H1 (cell line): ENCODE measurements around the gene TBKBP1. TPM values are rescaled to one million over a fixed set of nuclear protein-coding genes. Genes with fewer than 3 reads are reported as not detected.

Experiments
- CTCF ChIA-PET: fragments of 300-600 bp; sonication (Branson Sonifier 250); formaldehyde crosslinking; loops from one replicate; lab custom pipeline; 2021; ENCODE audit not compliant: partially characterized antibody; lab: Charles Lee
- POLR2A ChIA-PET: fragments of 300-600 bp; sonication (Branson Sonifier 250); formaldehyde crosslinking; loops from one replicate; lab custom pipeline; 2021; ENCODE audit warnings: inconsistent platforms; ENCODE audit not compliant: partially characterized antibody; lab: Charles Lee
- DNase-seq, 2 experiments: peaks; one replicate each; pipeline versions ENCODE4 v3.0.0 to v3.0.0-alpha.2; 2010 to 2022; ENCODE audit warnings: low spot score in 2 of 2, low read depth in 1 of 2, mixed read lengths in 1 of 2
- FAIRE-seq: peaks from 2 replicates; lab custom pipeline; 2011; peaks lifted over from hg19 to GRCh38; lab: Jason Lieb, UNC
- H2AFZ ChIP-seq: 2 replicates; pipeline ENCODE4 v1.8.1; 2012; ENCODE audit warnings: low read length, inconsistent platforms
- H2AK5ac ChIP-seq: 2 replicates; pipeline ENCODE4 v1.6.1; 2013; ENCODE audit warnings: low read depth, low read length
- H2BK120ac ChIP-seq: replicated peaks from 2 replicates; pipeline ENCODE3; 2013; ENCODE audit warnings: low read depth, low read length, inconsistent platforms
- H2BK12ac ChIP-seq: 2 replicates; pipeline ENCODE4 v1.6.1; 2013; ENCODE audit warnings: low read depth, low read length
- H2BK15ac ChIP-seq: 2 replicates; pipeline ENCODE4 v1.6.1; 2013; ENCODE audit warnings: low read length
- H2BK20ac ChIP-seq: 2 replicates; pipeline ENCODE4 v1.6.1; 2013; ENCODE audit warnings: low read length
- H2BK5ac ChIP-seq: 2 replicates; pipeline ENCODE4 v1.6.1; 2013; ENCODE audit warnings: low read depth, low read length
- H3K14ac ChIP-seq: 2 replicates; pipeline ENCODE4 v1.6.1; 2013; ENCODE audit warnings: inconsistent platforms; ENCODE audit not compliant: insufficient read length
- H3K18ac ChIP-seq: 2 replicates; pipeline ENCODE4 v1.6.1; 2013; ENCODE audit warnings: low read length; ENCODE audit errors: extremely low read depth
- H3K23ac ChIP-seq: 2 replicates; pipeline ENCODE4 v1.6.1; 2013; ENCODE audit warnings: inconsistent platforms; ENCODE audit not compliant: insufficient read length
- H3K23me2 ChIP-seq: 2 replicates; pipeline ENCODE4 v1.6.1; 2013; ENCODE audit warnings: low read depth, low read length
- H3K27ac ChIP-seq: 2 replicates; pipeline ENCODE4 v1.6.1; 2011; ENCODE audit warnings: low read depth, low read length, inconsistent platforms
- H3K27me3 ChIP-seq, 4 experiments: replicated peaks in 1 of 4; 1 replicate in 1 of 4; 2 replicates in 3 of 4; pipeline versions ENCODE4 v1.6.1 to v1.8.1; 2011 to 2013; ENCODE audit warnings: low read length in 3 of 4, mild to moderate bottlenecking in 3 of 4, inconsistent platforms in 2 of 4, mixed read lengths in 2 of 4, moderate library complexity in 1 of 4; ENCODE audit not compliant: control insufficient read depth in 3 of 4, insufficient read depth in 3 of 4; ENCODE audit errors: extremely low read depth in 1 of 4
- H3K36me3 ChIP-seq, 4 experiments: 2 replicates each; pipeline versions ENCODE4 v1.6.1 to v1.8.1; 2011 to 2013; ENCODE audit warnings: mild to moderate bottlenecking in 4 of 4, low read length in 3 of 4, moderate library complexity in 2 of 4, control low read depth in 1 of 4, inconsistent platforms in 1 of 4; ENCODE audit not compliant: insufficient read depth in 4 of 4, control insufficient read depth in 2 of 4
- H3K4ac ChIP-seq: replicated peaks from 2 replicates; pipeline ENCODE3; 2013; ENCODE audit warnings: low read length, low read depth, mixed read lengths, inconsistent platforms; ENCODE audit not compliant: insufficient read length
- H3K4me1 ChIP-seq, 4 experiments: replicated peaks in 1 of 4; 1 replicate in 1 of 4; 2 replicates in 3 of 4; pipeline versions ENCODE4 v1.6.1 to v1.8.1; 2011 to 2013; ENCODE audit warnings: low read length in 3 of 4, inconsistent platforms in 2 of 4, mixed read lengths in 1 of 4; ENCODE audit not compliant: insufficient read depth in 4 of 4, control insufficient read depth in 3 of 4
- H3K4me2 ChIP-seq, 2 experiments: 2 replicates each; pipeline versions ENCODE4 v1.6.1 to v1.8.1; 2011 to 2013; ENCODE audit warnings: low read depth in 2 of 2, low read length in 2 of 2, control low read depth in 1 of 2, inconsistent platforms in 1 of 2, mild to moderate bottlenecking in 1 of 2; ENCODE audit not compliant: insufficient read depth in 1 of 2
- H3K4me3 ChIP-seq, 4 experiments: fragments of 200-600, 300-600 bp in 1 of 4; sonication (generic), shearing (Covaris generic), sonication (Bioruptor Twin) in 1 of 4; 2 replicates each; pipeline versions ENCODE4 v1.5.1 to v1.8.1; 2011 to 2016; ENCODE audit warnings: low read length in 4 of 4, low read depth in 3 of 4, control low read depth in 2 of 4, inconsistent platforms in 2 of 4, mild to moderate bottlenecking in 2 of 4, mixed read lengths in 1 of 4, moderate library complexity in 1 of 4; ENCODE audit not compliant: insufficient read depth in 2 of 4; ENCODE audit errors: extremely low read depth in 1 of 4
- H3K56ac ChIP-seq: replicated peaks from 2 replicates; pipeline ENCODE3; 2013; ENCODE audit warnings: low read depth, mild to moderate bottlenecking, mixed read lengths, low read length, inconsistent platforms; ENCODE audit not compliant: insufficient read length
- H3K79me1 ChIP-seq: 2 replicates; pipeline ENCODE4 v1.6.1; 2013; ENCODE audit warnings: low read depth, low read length, control low read depth
- H3K79me2 ChIP-seq, 2 experiments: 2 replicates each; pipeline versions ENCODE4 v1.6.1 to v1.8.1; 2012 to 2013; ENCODE audit warnings: low read length in 2 of 2, mild to moderate bottlenecking in 2 of 2, inconsistent platforms in 1 of 2; ENCODE audit not compliant: insufficient read depth in 2 of 2, control insufficient read depth in 1 of 2
- H3K9ac ChIP-seq, 4 experiments: replicated peaks in 1 of 4; 1 replicate in 1 of 4; 2 replicates in 3 of 4; pipeline versions ENCODE4 v1.6.1 to v1.8.1; 2011 to 2013; ENCODE audit warnings: low read depth in 3 of 4, low read length in 3 of 4, control low read depth in 2 of 4, mild to moderate bottlenecking in 2 of 4, moderate library complexity in 2 of 4, inconsistent platforms in 1 of 4; ENCODE audit errors: extremely low read depth in 1 of 4
- H3K9me3 ChIP-seq, 2 experiments: 2 replicates each; pipeline versions ENCODE4 v1.6.1 to v1.8.1; 2012 to 2013; ENCODE audit warnings: mild to moderate bottlenecking in 2 of 2, moderate library complexity in 2 of 2, control low read depth in 1 of 2, inconsistent platforms in 1 of 2, low read depth in 1 of 2, low read length in 1 of 2, mixed read lengths in 1 of 2; ENCODE audit not compliant: insufficient read depth in 2 of 2
- H4K20me1 ChIP-seq, 2 experiments: replicated peaks in 1 of 2; 2 replicates each; pipeline versions ENCODE3 to v1.8.1; 2011 to 2013; ENCODE audit warnings: inconsistent platforms in 2 of 2, low read length in 2 of 2, mild to moderate bottlenecking in 1 of 2; ENCODE audit not compliant: insufficient read depth in 2 of 2, control insufficient read depth in 1 of 2
- H4K5ac ChIP-seq: 2 replicates; pipeline ENCODE4 v1.6.1; 2013; ENCODE audit warnings: low read length, low read depth, mixed read lengths, inconsistent platforms; ENCODE audit not compliant: insufficient read length
- H4K8ac ChIP-seq: 2 replicates; pipeline ENCODE4 v1.8.0; 2013; ENCODE audit warnings: mild to moderate bottlenecking, moderate library complexity, low read length, inconsistent platforms; ENCODE audit not compliant: insufficient read depth; ENCODE audit errors: extremely low read depth
- H4K91ac ChIP-seq: replicated peaks from 2 replicates; pipeline ENCODE3; 2013; ENCODE audit warnings: low read length, mixed read lengths, inconsistent platforms; ENCODE audit not compliant: insufficient read length
- CBX8 ChIP-seq: fragments of 300-800, 300-1000 bp; sonication (generic); IDR thresholded peaks from 2 replicates; pipeline ENCODE4 v1.7.1; 2016; ENCODE audit warnings: low read depth, low read length, borderline replicate concordance
- CREB1 ChIP-seq: IDR thresholded peaks from 2 replicates; pipeline ENCODE4 v1.6.1; 2012; ENCODE audit warnings: inconsistent platforms
- EGR1 ChIP-seq: IDR thresholded peaks from 2 replicates; pipeline ENCODE4 v1.6.1; 2011; ENCODE audit warnings: low read depth, low read length, borderline replicate concordance
- NRF1 ChIP-seq: IDR thresholded peaks from 2 replicates; pipeline ENCODE4 v1.6.1; 2011; ENCODE audit warnings: mild to moderate bottlenecking, low read depth, low read length, improper control_type of control experiment
- PHF8 ChIP-seq: fragments of 200-600 bp; sonication (generic); conservative IDR thresholded peaks from 2 replicates; pipeline ENCODE4 v1.7.1; 2012; ENCODE audit warnings: low read depth, mild to moderate bottlenecking, inconsistent platforms, low read length, moderate library complexity
- SIX5 ChIP-seq: IDR thresholded peaks from 2 replicates; pipeline ENCODE4 v1.6.1; 2011; ENCODE audit warnings: mild to moderate bottlenecking, low read depth, low read length
- ZNF274 ChIP-seq: IDR thresholded peaks from 2 replicates; pipeline ENCODE4 v1.7.0; 2012; ENCODE audit warnings: low read length, borderline replicate concordance; ENCODE audit errors: extremely low read depth
- WGBS, 2 experiments: shearing (Covaris generic) in 1 of 2; methylation state at CpG; one replicate each; pipeline versions ENCODE4 v1.1.6 to v1.1.7; 2013 to 2015; ENCODE audit warnings: low lambda C conversion rate in 2 of 2, mixed read lengths in 2 of 2, inconsistent platforms in 1 of 2, low coverage in 1 of 2, missing lambda C conversion rate in 1 of 2; ENCODE audit not compliant: insufficient replicate concordance in 2 of 2, insufficient coverage in 1 of 2, insufficient read length in 1 of 2; ENCODE audit errors: extremely low coverage in 1 of 2, missing lambda C conversion rate in 1 of 2; 5-methylcytosine and 5-hydroxymethylcytosine counted together
- polyA plus RNA-seq, 7 experiments: library from polyadenylated mRNA; depleted of rRNA in 3 of 7; stranded (reverse) in 5 of 7; unstranded in 2 of 7; fragments of >200 nt in 5 of 7; fragments of 200-250 nt in 2 of 7; gene quantifications; 1 replicate in 5 of 7; 2 replicates in 1 of 7; 4 replicates in 1 of 7; pipeline versions ENCODE4 v1.2.1 to v1.2.3, GENCODE V29; 2011 to 2013; ENCODE audit warnings: missing spikeins in 2 of 7, mixed read lengths in 2 of 7
- total RNA-seq: library from RNA; stranded (reverse); fragmentation: NEBNext Ultra II Directional; extraction: Animal tissue kit (Norgen Biotek cat#: 25700); gene quantifications from 2 replicates; pipeline ENCODE4 v1.2.1, GENCODE V29; 2021

Gene TBKBP1
- total and polyA plus RNA-seq, 2 of the 8 experiments (the other 6 are each of a cell fraction or from before 2014, with no cell fraction given), result 6.3 to 15.1 TPM

DNA sequence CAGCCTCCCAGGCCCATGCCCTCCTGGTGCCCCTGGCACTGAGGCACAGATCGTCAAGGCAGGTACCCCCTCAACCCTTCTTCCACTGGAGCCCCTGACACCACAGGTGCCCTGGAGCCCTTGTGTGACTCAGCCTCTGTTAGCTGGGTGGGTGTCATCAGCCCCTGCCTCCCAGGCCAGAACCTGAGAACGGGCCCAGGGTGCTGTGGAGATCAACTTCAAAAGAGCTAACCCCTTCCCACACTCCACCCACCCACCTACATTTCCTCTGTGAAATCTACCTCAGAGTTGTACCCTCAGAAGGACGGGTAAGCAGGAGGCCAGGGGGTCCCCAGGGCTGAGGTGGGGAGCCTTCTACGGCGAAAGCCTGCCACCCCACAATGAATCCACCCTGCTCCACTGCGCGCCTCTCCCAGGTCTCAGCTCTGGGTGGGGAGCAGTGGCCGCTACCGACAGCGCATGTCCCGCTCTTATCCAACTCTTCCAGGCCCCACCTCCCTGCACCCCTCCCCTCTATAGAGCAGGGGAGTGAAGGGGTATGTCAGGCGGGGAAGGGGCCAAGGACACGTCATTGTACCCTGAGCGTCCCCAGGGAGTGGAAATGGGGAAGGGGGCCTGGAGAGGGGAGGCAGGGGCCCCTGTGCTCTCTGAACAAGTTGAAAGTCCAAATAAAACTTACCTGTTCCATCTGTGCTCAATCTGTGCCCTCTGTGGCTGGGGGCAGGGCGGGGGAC is 17.6 kb downstream of the TBKBP1 start:
- no peak overlapping the region; a peak in 1 of 7 replicates for H3K9ac ChIP-seq
- no peak for FAIRE-seq
- no peak for TF ChIP-seq PHF8
- no peak for TF ChIP-seq CBX8
- TF ChIP-seq ZNF274, result no peak
- no peak for TF ChIP-seq NRF1
- TF ChIP-seq CREB1, result no peak
- no peak for TF ChIP-seq EGR1
- TF ChIP-seq SIX5, result no peak

More for the DNA sequence above, 17.6 kb downstream of the TBKBP1 start:
- Histone ChIP-seq H3K23ac (no peak overlapping the region), H2BK120ac (no peak overlapping the region), H3K56ac (no peak overlapping the region), H3K27ac (no peak overlapping the region), H3K4ac (no peak overlapping the region), H4K5ac (no peak overlapping the region), H3K14ac (no peak overlapping the region), H3K4me3 (no peak overlapping the region), H3K4me2 (no peak overlapping the region), H2BK12ac (no peak overlapping the region), H3K23me2 (peaks cover 2% of the 10 kb centered on the region; the same call in 1 of the 2 replicates), H3K9me3 (no peaks in the 10 kb centered on the region), H2AK5ac (no peak overlapping the region), H4K91ac (no peak overlapping the region), H3K4me1 (peaks cover 0 to 14% (median 6%) of the 10 kb centered on the region in 4 experiments; a peak in 6 of 7 replicates), H3K27me3 (peaks cover 0 to 19% (median 5%) of the 10 kb centered on the region in 4 experiments; a peak in 4 of 7 replicates), H4K20me1 (no peaks in the 10 kb centered on the region), H4K8ac (no peak overlapping the region), H3K79me2 (no peaks in the 10 kb centered on the region), H2BK20ac (no peak overlapping the region), H3K36me3 (no peaks in the 10 kb centered on the region), H3K18ac (no peak overlapping the region), H2BK15ac (no peak overlapping the region), H2AFZ (no peak overlapping the region), H2BK5ac (no peak overlapping the region), H3K79me1 (no peaks in the 10 kb centered on the region)
- DNase-seq, result no peak
- POLR2A ChIA-PET, result interaction anchor here (1.3 kb wide), 1 partner anchor 23 kb away, joined by 3 read pairs; no protein-coding TSS in a partner anchor
- WGBS, 2 experiments, result 88% methylated on average over 15 of the region's 15 CpGs; no CpG with 5 or more reads in 1 of the 2 experiments
- CTCF ChIA-PET, result interaction anchor here (1.1 to 19.8 kb wide), 2 partner anchors 24 to 71 kb away, joined by 3 to 441 read pairs; partner anchors contain the start of gene TBX21
